ENCODE results near the gene TUT7.

Gene TUT7

DNA sequence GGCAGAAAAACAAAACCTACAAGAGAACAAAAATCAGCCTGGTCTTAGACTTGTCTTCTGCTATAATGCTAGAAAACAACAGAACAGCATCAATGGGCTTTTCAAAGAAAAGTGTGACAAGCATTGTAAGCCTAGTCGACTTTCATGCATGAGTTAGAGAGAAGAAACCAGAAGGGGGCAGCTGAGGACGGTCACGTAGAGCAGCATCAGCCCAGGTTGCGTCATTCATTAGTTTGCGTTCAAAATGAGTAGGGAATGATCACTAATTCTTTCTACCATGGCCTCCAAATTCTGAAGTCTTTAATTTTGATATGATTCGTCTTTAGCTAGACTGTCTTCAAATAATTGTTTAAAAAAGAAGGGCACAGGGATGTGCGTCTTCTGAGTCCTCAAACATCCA, 67.2 kb downstream of the TUT7 start:
- peak; percentile 38 for DNase-seq
- H3K9me3 Mint-ChIP-seq = no peaks in the 10 kb centered on the region
- H3K27ac Mint-ChIP-seq = no peak overlapping the region
- H3K4me3 Mint-ChIP-seq = peak overlapping the region; percentile 14
- TF ChIP-seq, protein P1, sequence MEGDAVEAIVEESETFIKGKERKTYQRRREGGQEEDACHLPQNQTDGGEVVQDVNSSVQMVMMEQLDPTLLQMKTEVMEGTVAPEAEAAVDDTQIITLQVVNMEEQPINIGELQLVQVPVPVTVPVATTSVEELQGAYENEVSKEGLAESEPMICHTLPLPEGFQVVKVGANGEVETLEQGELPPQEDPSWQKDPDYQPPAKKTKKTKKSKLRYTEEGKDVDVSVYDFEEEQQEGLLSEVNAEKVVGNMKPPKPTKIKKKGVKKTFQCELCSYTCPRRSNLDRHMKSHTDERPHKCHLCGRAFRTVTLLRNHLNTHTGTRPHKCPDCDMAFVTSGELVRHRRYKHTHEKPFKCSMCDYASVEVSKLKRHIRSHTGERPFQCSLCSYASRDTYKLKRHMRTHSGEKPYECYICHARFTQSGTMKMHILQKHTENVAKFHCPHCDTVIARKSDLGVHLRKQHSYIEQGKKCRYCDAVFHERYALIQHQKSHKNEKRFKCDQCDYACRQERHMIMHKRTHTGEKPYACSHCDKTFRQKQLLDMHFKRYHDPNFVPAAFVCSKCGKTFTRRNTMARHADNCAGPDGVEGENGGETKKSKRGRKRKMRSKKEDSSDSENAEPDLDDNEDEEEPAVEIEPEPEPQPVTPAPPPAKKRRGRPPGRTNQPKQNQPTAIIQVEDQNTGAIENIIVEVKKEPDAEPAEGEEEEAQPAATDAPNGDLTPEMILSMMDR (IDR thresholded peaks at IDR 0.05) = peak; percentile 42
- H3K4me1 Mint-ChIP-seq = peaks cover 31% of the 10 kb centered on the region
- peaks cover 5% of the 10 kb centered on the region for H3K27me3 Mint-ChIP-seq (ENCODE audit: low read depth, poor library complexity)
- H3K36me3 Mint-ChIP-seq (ENCODE audit: low read depth) = peaks cover 5% of the 10 kb centered on the region

DNA sequence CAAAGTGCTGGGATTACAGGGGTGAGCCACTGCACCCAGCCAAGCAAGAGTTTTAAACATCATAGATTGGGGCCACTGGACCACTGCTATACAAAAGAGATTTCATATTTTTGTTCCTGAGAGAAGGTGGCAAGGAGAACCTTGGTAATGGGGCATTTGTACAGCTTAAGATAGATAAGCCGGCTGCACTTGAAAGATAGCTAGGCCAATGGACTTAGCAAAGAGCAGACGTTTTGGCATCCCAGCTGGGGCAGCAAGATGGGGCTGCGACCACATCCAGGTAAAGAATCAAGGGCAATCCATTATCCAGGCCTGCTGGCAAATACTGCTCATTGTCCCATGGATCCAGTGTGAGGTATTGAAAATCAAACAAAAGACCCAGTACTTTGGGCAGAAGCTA, 67.9 kb downstream of the TUT7 start:
- Mint-ChIP-seq H3K27me3 (ENCODE audit: low read depth, poor library complexity) (peaks cover 5% of the 10 kb centered on the region), H3K36me3 (ENCODE audit: low read depth) (peaks cover 5% of the 10 kb centered on the region), H3K4me3 (no peak overlapping the region), H3K9me3 (no peaks in the 10 kb centered on the region), H3K27ac (no peak overlapping the region), H3K4me1 (peaks cover 34% of the 10 kb centered on the region)
- TF ChIP-seq, protein P1 (IDR thresholded peaks at IDR 0.05) = no peak
- no peak for DNase-seq

DNA sequence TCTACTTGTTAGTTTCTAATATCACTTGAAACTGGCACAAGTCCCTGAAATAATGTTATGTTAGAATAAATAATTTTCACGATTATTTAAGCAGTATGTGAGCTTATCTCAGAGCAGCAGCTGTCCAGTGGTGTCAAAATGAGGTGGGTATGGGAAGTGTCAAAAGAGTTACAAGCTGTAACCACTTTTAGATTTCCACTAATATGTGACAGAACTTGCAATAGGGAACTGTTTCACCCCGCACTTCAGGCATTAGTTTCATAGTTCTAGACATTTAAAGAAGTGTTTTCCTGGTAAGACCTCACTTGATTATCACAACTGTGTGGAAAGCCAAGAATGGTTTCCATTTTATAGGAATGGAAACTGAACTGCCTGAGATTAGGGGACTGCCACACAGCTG, 68.9 kb downstream of the TUT7 start:
- H3K9me3 Mint-ChIP-seq = no peaks in the 10 kb centered on the region
- no peak for DNase-seq
- H3K27me3 Mint-ChIP-seq (ENCODE audit: low read depth, poor library complexity) = peaks cover 5% of the 10 kb centered on the region
- H3K4me1 Mint-ChIP-seq = peaks cover 45% of the 10 kb centered on the region
- TF ChIP-seq, protein P1 (IDR thresholded peaks at IDR 0.05) = no peak
- H3K4me3 Mint-ChIP-seq = no peak overlapping the region
- no peak overlapping the region for H3K27ac Mint-ChIP-seq
- H3K36me3 Mint-ChIP-seq (ENCODE audit: low read depth) = peaks cover 5% of the 10 kb centered on the region

DNA sequence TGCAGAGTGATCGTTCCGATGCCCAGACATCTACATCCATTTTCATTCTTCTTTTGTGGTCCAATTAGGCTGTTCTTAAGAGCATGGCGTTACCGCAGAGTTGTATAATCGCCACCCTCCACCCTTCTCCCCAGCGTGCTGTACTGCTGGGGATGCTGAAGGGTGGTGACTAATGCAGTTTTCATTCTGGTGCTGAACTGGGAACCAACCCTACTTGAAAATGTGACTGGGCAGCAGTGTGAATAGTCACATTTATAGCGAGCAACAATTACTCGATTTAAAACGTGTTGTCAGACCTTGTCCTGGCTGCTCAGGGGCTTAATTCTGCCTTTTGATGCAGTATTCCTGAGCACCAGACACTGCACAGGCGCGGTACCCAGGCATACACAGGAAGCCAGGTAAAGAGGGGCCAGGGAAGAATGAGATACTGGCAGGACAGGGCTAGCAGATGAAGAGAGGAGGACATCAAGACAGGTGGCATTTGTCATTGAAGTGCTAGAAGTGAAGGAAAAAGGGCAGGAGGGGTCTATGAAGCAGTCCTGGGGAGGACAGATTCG, 71.2 kb downstream of the TUT7 start:
- TF ChIP-seq, protein P1 (IDR thresholded peaks at IDR 0.05) = no peak
- no peak for DNase-seq
- H3K27me3 Mint-ChIP-seq (ENCODE audit: low read depth, poor library complexity) = peaks cover 5% of the 10 kb centered on the region
- peaks cover 4% of the 10 kb centered on the region for H3K36me3 Mint-ChIP-seq (ENCODE audit: low read depth)
- H3K9me3 Mint-ChIP-seq = no peaks in the 10 kb centered on the region
- peaks cover 56% of the 10 kb centered on the region for H3K4me1 Mint-ChIP-seq
- H3K4me3 Mint-ChIP-seq = peak overlapping the region; percentile 86
- H3K27ac Mint-ChIP-seq = peak overlapping the region; percentile 67

DNA sequence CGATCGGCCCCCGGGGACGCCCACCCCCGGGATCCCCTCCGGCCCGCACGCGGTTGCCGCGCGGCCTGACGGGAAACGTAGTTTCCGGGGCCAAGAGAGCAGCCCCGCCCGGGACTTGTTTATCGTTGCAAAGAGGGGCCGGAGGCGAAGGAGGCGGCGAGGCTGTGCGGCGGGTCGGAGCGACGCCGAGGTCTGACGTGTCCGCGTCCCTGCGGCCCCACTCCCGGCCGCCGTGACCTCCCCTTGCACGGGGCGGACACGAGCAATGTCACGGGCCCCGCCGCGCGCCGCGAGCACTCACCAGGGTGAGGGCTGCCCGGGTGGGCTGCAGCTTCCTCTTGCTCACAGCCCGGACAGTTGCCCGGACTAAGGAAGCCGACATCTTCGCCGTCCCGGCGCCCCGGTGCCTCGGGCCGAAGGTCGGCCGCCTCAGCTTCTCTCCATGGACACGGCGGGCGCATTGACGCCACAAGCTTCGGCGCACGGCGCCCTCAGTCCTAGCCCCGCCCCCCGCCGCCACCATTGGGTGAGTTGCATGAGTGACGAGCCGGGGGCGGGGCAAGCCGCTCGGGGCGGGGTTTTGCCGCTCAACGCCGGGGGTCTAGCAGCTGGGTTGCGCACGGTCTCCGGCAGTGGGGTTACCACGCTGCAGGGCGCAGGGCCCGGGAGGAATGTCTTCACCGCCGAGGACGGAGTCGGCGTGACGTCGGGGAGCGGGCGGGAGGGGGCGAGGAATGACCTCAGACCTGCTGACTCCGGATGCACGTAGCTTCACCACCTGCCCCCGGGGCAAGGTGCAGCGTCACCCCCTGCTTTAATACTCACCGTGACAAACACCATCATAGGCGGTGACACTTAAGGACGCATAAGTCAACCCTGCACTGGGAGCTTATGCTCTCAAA, 71.9 kb downstream of the TUT7 start, which contains the start of gene ISCA1:
Gene ISCA1 (minus strand): TSS at position 462 of the 902 bp plus-strand sequence. CDS start 80 bp downstream, at position 382.
- TF ChIP-seq, protein P1 (IDR thresholded peaks at IDR 0.05) = no peak
- Mint-ChIP-seq H3K9me3 (no peaks in the 10 kb centered on the region), H3K4me3 (peak within 1 kb of the TSS; percentile 86), H3K36me3 (ENCODE audit: low read depth) (peaks cover 4% of the 10 kb centered on the region), H3K4me1 (peaks cover 50% of the 10 kb centered on the region), H3K27ac (peak within 1 kb of the TSS; percentile 93), H3K27me3 (ENCODE audit: low read depth, poor library complexity) (peaks cover 5% of the 10 kb centered on the region)
- peak; percentile 100 for DNase-seq
